Activated CD8-positive, alpha-beta memory T cell treated with anti-CD3 and anti-CD28 coated beads, Interleukin-2, amount 50 U/mL, for 24 hours (primary cell): ENCODE results near the gene RASGRF1.
"Not testable (repeated sequence)": the region's sequence is repeated elsewhere in the genome, so short reads cannot be mapped to it uniquely, and the experiment has no call there.

Experiments
- DNase-seq: peaks from one replicate; pipeline ENCODE4 v3.0.0-alpha.2; 2020; ENCODE audit errors: extremely low read depth

Gene RASGRF1

GRCh38 chr15:79036323-79036722 is 54.3 kb downstream of the RASGRF1 start:
- DNase-seq, result no peak

GRCh38 chr15:79035814-79036213 is 54.8 kb downstream of the RASGRF1 start:
- no peak for DNase-seq

- no peak for DNase-seq
Observed at GRCh38 chr15:79035111-79035601, 55.4 kb downstream of the RASGRF1 start.

- DNase-seq, result no peak
Observed at GRCh38 chr15:79034284-79034683, 56.3 kb downstream of the RASGRF1 start.

GRCh38 chr15:79032656-79033055 is 57.9 kb downstream of the RASGRF1 start:
- DNase-seq, result no peak

- DNase-seq, result no peak
Observed at GRCh38 chr15:79031821-79032220, 58.8 kb downstream of the RASGRF1 start.

GRCh38 chr15:79031201-79031600 is 59.4 kb downstream of the RASGRF1 start:
- DNase-seq, result no peak

- no peak for DNase-seq
Observed at GRCh38 chr15:79030470-79030869, 60.1 kb downstream of the RASGRF1 start.

GRCh38 chr15:79028411-79028964 is 62.1 kb downstream of the RASGRF1 start:
- DNase-seq, result no peak

GRCh38 chr15:79027532-79028410 is 62.8 kb downstream of the RASGRF1 start:
- no peak for DNase-seq

GRCh38 chr15:79025802-79026201 is 64.8 kb downstream of the RASGRF1 start:
- no peak for DNase-seq

- no peak for DNase-seq
Observed at GRCh38 chr15:79025201-79025600, 65.4 kb downstream of the RASGRF1 start.

- DNase-seq, result not testable (repeated sequence)
Observed at GRCh38 chr15:79024493-79024892, 66.1 kb downstream of the RASGRF1 start.

GRCh38 chr15:79023918-79024317 is 66.7 kb downstream of the RASGRF1 start:
- DNase-seq, result no peak

- DNase-seq, result no peak
Observed at GRCh38 chr15:79023546-79023890, 67.1 kb downstream of the RASGRF1 start.

GRCh38 chr15:79018960-79019359 is 71.6 kb downstream of the RASGRF1 start:
- no peak for DNase-seq

GRCh38 chr15:79017953-79018352 is 72.6 kb downstream of the RASGRF1 start:
- no peak for DNase-seq

- DNase-seq, result no peak
Observed at GRCh38 chr15:79016527-79017170, 73.9 kb downstream of the RASGRF1 start.

- DNase-seq, result no peak
Observed at GRCh38 chr15:79015416-79015815, 75.2 kb downstream of the RASGRF1 start.

GRCh38 chr15:79010278-79010677 is 80.3 kb downstream of the RASGRF1 start:
- DNase-seq, result no peak

- DNase-seq, result no peak
Observed at GRCh38 chr15:79009379-79009778, 81.2 kb downstream of the RASGRF1 start.

- DNase-seq, result no peak
Observed at GRCh38 chr15:79008659-79009058, 81.9 kb downstream of the RASGRF1 start.

GRCh38 chr15:79007066-79007465 is 83.5 kb downstream of the RASGRF1 start:
- no peak for DNase-seq
